Stimulated activated naive CD8-positive, alpha-beta T cell treated with anti-CD3 and anti-CD28 coated beads, Interleukin-15, Interleukin-2, amounts not matched to agents 100 ng/mL and 50 ng/mL, for 24 hours (primary cell): ENCODE results near the gene E2F4.
A peak's percentile ranks its signal among the peaks of the same experiment; 100 is the strongest.

Source experiments
- H3K27ac Mint-ChIP-seq: one replicate; pipeline ENCODE4 v1.8.0; 2021; ENCODE audit warnings: mild to moderate bottlenecking, mixed read lengths
- H3K27me3 Mint-ChIP-seq: one replicate; pipeline ENCODE4 v1.8.0; 2021; ENCODE audit warnings: mixed read lengths
- H3K36me3 Mint-ChIP-seq: one replicate; pipeline ENCODE4 v1.8.0; 2021; ENCODE audit warnings: low read depth, mixed read lengths
- H3K4me1 Mint-ChIP-seq: one replicate; pipeline ENCODE4 v1.8.0; 2021; ENCODE audit warnings: low read depth, mixed read lengths
- H3K4me3 Mint-ChIP-seq: one replicate; pipeline ENCODE4 v1.8.0; 2021; ENCODE audit warnings: mild to moderate bottlenecking, mixed read lengths
- H3K9me3 Mint-ChIP-seq: one replicate; pipeline ENCODE4 v1.8.0; 2021; ENCODE audit warnings: mixed read lengths

Gene E2F4

GRCh38 chr16:67201411-67202345, 9.7 kb downstream of the E2F4 start:
- H3K36me3 Mint-ChIP-seq, result peaks cover 26% of the 10 kb centered on the region
- H3K9me3 Mint-ChIP-seq, result no peaks in the 10 kb centered on the region
- H3K27ac Mint-ChIP-seq, result no peak overlapping the region
- no peaks in the 10 kb centered on the region for H3K4me1 Mint-ChIP-seq
- no peaks in the 10 kb centered on the region for H3K27me3 Mint-ChIP-seq
- H3K4me3 Mint-ChIP-seq, result no peak overlapping the region

- peaks cover 21% of the 10 kb centered on the region for H3K36me3 Mint-ChIP-seq
- no peaks in the 10 kb centered on the region for H3K27me3 Mint-ChIP-seq
- H3K4me1 Mint-ChIP-seq, result no peaks in the 10 kb centered on the region
- H3K9me3 Mint-ChIP-seq, result no peaks in the 10 kb centered on the region
- no peak overlapping the region for H3K4me3 Mint-ChIP-seq
- H3K27ac Mint-ChIP-seq, result no peak overlapping the region
Measured at GRCh38 chr16:67202426-67202825, 10.5 kb downstream of the E2F4 start.

DNA sequence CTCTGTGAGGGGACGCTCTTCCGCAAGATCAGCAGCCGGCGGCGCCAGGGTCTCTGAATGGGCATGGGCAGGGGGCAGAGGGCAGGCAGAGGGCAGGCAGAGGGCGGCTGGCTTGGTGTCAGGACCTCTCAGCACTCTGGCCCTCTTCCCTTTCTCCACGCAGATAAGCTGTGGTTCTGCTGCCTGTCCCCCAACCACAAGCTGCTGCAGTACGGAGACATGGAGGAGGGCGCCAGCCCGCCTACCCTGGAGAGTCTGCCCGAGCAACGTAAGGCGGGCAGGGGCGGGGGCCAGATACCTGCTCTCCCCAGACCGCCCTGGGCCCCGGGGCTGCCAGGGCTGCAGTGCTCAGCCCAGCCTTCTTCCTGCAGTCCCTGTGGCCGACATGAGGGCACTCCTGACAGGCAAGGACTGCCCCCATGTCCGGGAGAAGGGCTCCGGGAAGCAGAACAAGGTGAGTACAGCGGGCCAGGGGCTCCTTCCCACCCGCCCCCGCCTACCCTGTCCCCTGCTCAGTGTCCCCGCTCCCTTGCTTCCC, 11.1 kb downstream of the E2F4 start:
- H3K27ac Mint-ChIP-seq, result no peak overlapping the region
- no peaks in the 10 kb centered on the region for H3K4me1 Mint-ChIP-seq
- no peaks in the 10 kb centered on the region for H3K27me3 Mint-ChIP-seq
- H3K9me3 Mint-ChIP-seq, result no peaks in the 10 kb centered on the region
- H3K4me3 Mint-ChIP-seq, result no peak overlapping the region
- H3K36me3 Mint-ChIP-seq, result peaks cover 15% of the 10 kb centered on the region

DNA sequence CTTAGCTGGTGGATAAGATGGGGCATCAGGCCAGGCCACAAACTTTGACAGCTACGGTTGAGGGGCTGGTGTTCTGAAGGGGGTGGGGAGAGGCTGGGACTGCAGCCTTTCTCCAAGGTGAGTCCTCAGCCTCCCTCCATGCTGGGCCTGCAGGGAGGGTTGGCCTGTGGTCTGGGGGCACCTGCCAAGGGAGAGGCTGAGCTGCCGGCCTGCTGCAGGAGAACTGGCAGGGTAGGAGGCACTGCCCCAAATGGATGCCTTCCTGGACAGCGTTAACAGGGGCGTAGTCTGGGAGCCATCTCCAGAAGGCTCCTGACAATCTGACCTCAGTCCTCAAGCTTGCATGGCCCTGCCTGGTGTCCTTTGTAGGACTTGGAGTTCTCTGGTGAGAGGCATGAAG, 12.1 kb downstream of the E2F4 start:
- Mint-ChIP-seq H3K27ac (no peak overlapping the region), H3K4me3 (no peak overlapping the region), H3K9me3 (no peaks in the 10 kb centered on the region), H3K36me3 (peaks cover 10% of the 10 kb centered on the region), H3K27me3 (no peaks in the 10 kb centered on the region), H3K4me1 (no peaks in the 10 kb centered on the region)

DNA sequence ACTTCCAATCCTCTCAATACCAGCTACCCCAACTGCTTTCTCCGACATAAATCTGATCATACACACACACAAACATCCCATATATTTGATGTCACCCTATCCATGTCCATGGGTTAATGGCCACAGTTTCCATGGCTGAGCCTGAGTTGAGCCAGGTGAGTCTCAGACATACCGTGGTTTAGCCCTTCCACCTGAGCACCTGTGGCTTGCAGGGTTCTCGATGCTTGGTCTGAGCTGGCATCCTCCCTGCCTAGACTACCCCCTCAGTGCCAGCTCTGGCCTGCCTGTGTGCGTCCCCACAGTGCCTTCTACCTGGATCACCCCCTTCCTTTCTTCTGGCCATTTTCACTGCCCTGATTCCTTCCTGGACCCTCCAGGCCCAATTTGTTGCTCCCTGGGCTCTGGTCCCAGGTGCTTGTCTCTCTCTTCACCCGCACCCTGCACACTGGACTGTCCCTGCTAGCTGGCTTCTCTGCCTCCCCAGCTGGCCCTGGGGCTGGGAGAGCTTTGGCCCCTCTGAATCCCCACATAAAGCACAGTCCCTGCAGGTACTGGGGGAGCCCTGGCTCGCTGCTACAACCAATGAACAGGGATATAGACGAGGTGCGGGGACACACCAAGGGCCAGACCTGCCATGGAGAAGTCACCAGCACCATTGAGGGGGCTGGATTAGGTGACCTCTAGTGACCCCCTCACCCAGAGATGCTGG, 14.3 kb downstream of the E2F4 start:
- Mint-ChIP-seq H3K4me1 (no peaks in the 10 kb centered on the region), H3K27ac (no peak overlapping the region)

GRCh38 chr16:67206838-67207248, 14.9 kb downstream of the E2F4 start:
- Mint-ChIP-seq H3K27ac (no peak overlapping the region), H3K4me3 (no peak overlapping the region), H3K9me3 (no peaks in the 10 kb centered on the region), H3K4me1 (no peaks in the 10 kb centered on the region), H3K36me3 (no peaks in the 10 kb centered on the region), H3K27me3 (no peaks in the 10 kb centered on the region)

More for the DNA sequence above, 14.3 kb downstream of the E2F4 start:
- Mint-ChIP-seq H3K36me3 (no peaks in the 10 kb centered on the region), H3K9me3 (no peaks in the 10 kb centered on the region), H3K27me3 (no peaks in the 10 kb centered on the region), H3K4me3 (no peak overlapping the region)

- Mint-ChIP-seq H3K27ac (no peak overlapping the region), H3K4me1 (no peaks in the 10 kb centered on the region), H3K4me3 (no peak overlapping the region), H3K36me3 (no peaks in the 10 kb centered on the region), H3K9me3 (no peaks in the 10 kb centered on the region), H3K27me3 (no peaks in the 10 kb centered on the region)
Measured at GRCh38 chr16:67207249-67208091, 15.5 kb downstream of the E2F4 start.

DNA sequence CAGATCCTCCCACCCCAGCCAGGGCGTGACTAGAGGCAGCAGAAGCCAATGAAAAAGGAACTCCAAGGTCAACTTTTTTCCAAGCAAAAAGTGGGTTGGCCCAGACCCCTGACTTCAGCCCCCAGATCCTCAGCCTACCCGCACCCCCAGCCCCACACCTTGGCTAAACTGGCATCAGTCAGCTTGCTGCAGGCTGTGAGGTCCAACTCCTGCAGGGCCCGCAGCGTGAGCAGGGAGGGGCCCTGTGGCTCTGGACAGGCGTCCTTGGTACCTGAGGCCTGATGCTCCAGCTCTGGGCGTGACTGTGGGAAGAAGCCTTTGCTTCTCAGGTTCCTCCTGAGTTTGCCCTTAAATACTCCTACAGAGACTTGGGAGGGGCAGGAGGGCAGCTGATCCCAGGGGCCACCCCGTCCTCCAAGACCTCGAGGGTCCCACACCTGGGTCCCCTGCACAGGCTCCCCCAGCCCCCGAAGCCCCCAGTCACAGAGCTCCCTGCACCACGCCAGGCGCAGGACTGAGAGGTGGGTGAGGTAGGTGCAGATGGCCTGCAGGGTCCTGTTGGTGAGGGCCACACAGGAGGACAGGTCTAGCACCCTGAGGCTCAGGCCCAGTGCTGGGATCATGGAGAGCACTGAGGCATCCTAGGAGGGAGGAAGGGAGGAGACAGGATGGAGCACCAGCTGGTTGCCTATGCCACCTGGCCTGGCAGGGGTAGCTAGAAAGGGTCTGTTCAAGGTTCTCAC, 16.4 kb downstream of the E2F4 start:
- Mint-ChIP-seq H3K27me3 (no peaks in the 10 kb centered on the region), H3K36me3 (no peaks in the 10 kb centered on the region), H3K4me1 (no peaks in the 10 kb centered on the region), H3K4me3 (no peak overlapping the region), H3K9me3 (no peaks in the 10 kb centered on the region), H3K27ac (peak overlapping the region; percentile 36)

GRCh38 chr16:67209565-67209964, 17.6 kb downstream of the E2F4 start:
- H3K4me1 Mint-ChIP-seq, result no peaks in the 10 kb centered on the region
- no peaks in the 10 kb centered on the region for H3K36me3 Mint-ChIP-seq
- no peak overlapping the region for H3K4me3 Mint-ChIP-seq
- H3K9me3 Mint-ChIP-seq, result no peaks in the 10 kb centered on the region
- no peak overlapping the region for H3K27ac Mint-ChIP-seq
- H3K27me3 Mint-ChIP-seq, result no peaks in the 10 kb centered on the region

DNA sequence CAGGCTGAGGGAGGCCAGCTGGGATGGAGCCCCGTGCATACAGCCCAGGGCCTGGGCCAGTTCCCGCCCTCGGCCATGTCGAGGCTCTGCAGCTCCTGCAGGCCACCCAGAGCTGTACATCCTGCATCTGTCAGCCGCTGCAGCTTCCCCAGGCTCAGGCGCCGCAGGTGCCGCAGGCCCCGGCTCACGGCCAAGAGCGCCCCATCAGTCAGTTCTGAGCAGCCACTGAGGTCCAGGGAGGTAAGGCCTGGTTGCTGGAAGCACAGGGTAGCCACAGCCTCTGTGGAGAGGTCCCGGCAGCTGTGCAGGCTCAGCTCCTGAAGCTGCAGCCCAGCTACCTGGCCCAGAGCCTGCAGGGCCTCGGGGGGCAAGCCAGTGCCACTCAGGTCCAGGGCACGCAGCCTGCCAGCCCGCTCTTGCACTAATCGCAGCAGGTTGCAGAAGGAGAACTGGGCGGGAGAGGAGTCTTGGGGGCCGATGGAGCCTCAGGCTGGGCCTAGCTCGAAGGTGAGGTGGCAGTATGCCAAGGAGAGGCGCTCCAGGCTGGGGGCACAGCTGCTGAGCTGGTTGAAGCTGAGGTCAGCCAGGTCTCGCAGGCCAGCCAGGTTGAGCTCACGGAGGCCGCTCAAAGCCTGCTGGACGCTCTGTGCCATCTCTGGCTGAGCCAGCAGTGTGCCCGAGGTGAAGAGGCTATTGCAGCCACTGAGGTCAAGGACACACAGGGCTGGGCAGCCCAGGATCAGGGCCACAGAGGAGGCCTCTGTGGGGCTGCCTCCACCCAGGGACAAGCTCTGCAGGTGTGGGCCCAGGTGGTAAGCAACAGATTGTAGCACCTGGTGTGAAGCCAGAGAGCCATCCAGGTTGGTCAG, 18.3 kb downstream of the E2F4 start:
- Mint-ChIP-seq H3K9me3 (no peaks in the 10 kb centered on the region), H3K4me3 (no peak overlapping the region), H3K27ac (no peak overlapping the region), H3K36me3 (no peaks in the 10 kb centered on the region), H3K4me1 (no peaks in the 10 kb centered on the region), H3K27me3 (no peaks in the 10 kb centered on the region)

- Mint-ChIP-seq H3K9me3 (no peaks in the 10 kb centered on the region), H3K4me3 (no peak overlapping the region), H3K27ac (no peak overlapping the region), H3K27me3 (no peaks in the 10 kb centered on the region), H3K36me3 (no peaks in the 10 kb centered on the region), H3K4me1 (no peaks in the 10 kb centered on the region)
Measured at GRCh38 chr16:67211674-67212073, 19.7 kb downstream of the E2F4 start.

DNA sequence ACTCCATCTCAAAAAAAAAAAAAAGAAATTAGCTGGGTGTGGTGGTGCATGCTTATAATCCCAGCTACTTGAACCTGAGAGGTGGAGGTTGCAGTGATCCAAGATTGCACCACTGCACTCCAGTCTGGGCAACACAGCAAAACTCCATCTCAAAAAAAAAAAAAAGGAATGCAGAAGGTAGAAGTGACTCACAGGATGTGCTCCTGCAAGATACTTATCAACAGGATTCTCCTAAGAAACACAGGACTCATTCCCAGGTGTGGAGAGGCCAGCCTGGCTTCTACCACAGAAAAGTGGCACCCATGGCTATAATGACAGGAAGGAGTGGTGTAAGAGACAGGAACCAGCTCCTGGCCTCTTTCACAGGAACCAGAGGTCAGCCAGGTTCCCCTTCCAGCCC, 20.8 kb downstream of the E2F4 start:
- H3K4me1 Mint-ChIP-seq, result no peaks in the 10 kb centered on the region
- H3K27me3 Mint-ChIP-seq, result no peaks in the 10 kb centered on the region
- H3K9me3 Mint-ChIP-seq, result no peaks in the 10 kb centered on the region
- no peak overlapping the region for H3K27ac Mint-ChIP-seq
- no peaks in the 10 kb centered on the region for H3K36me3 Mint-ChIP-seq
- H3K4me3 Mint-ChIP-seq, result no peak overlapping the region

DNA sequence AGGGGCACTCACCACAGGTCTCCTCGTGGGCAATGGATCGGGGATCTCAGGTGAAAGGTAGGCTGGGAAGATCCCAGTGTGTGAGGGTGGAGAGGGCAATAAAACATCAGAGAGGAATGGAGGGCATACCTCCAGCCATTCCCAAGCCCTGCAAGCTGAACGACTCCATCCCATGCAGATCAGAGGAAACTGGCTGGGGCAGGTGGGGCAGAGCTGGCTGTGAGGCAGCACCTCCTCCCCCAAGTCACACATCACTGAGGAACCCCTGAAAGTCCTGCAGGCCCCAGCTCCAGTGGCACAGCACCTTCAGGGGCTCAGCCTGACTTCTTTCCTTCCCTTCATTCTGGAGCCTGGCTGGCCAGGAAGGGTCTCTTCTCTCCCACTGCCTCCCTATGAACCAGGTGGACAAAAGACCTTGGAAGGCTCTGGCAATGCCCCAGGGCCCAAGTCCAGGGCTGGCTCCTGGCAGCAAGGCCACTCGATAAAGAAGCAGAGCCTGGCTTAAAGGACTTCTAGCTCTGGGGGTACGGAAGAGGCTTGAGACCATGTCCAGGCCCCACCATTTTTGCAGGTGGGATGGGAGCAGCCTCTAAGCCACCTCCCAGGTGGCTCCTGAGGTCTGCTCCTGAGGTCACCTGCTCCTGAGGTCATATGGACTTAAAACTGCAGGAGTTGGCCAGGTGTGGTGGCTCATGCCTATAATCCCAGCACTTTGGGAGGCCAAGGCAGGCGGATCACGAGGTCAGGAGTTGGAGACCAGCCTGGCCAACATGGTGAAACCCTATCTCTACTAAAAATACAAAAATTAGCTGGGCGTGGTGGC, 21.5 kb downstream of the E2F4 start:
- Mint-ChIP-seq H3K27ac (no peak overlapping the region), H3K36me3 (no peaks in the 10 kb centered on the region), H3K4me3 (no peak overlapping the region), H3K9me3 (no peaks in the 10 kb centered on the region), H3K4me1 (no peaks in the 10 kb centered on the region), H3K27me3 (no peaks in the 10 kb centered on the region)
